NT2/D1 (cell line): Measurements from ENCODE around the gene KRT3.

ENCODE experiments used
- SUZ12 ChIP-seq: IDR thresholded peaks from 2 replicates; pipeline ENCODE4 v1.6.1; 2011; ENCODE audit not compliant: insufficient read length, insufficient read depth; ENCODE audit errors: extremely low read depth
- YY1 ChIP-seq: IDR thresholded peaks from 2 replicates; pipeline ENCODE4 v1.6.1; 2011; ENCODE audit not compliant: insufficient read length, insufficient read depth
- ZNF274 ChIP-seq: IDR thresholded peaks from 2 replicates; pipeline ENCODE4 v1.6.1; 2011; ENCODE audit warnings: mild to moderate bottlenecking, low read depth, low read length

DNA sequence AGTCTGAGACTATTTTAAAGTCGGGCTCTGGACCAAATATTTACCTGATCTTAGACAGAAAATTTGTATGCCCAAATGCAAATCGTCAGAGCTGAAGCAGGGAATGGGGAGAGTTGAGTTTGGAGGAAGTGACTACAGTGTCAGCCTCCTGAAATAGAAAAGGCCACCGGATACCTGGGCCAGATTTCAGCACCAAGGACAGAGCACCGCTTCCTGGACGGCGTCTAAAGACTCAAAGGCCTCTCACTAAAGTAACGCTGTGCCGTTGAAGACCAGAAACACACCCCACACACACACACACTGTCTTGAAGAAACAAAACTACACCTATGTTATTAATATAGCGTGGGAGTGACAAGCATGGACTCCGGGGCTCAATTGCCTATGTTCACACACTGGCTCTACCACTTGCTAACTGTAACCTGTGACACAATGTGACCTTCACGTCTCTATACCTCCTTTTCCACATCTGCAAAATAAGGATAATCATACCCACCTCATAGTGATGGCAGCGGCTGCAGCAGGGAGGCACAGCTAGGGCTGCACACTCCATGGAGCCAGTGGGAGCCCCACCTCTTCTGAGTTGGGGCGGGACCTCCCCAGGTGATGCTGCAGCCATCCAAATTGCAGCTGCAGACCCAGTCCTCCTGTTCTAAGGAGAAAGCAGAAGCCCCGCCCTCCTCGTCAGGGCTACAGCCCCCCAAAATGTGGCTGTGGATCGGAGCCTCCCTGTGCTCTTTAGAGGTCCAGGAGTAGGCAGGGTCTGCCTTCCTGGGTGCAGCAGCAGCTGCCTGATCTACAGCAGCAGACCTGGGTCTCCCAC lies 54.3 kb downstream of the KRT3 start:
- no peak for TF ChIP-seq YY1
- no peak for TF ChIP-seq ZNF274
- TF ChIP-seq SUZ12, result no peak
